Panc1 (cell line): ENCODE measurements around the gene MMP21.

Experiments used
- POLR2AphosphoS5 ChIP-seq: IDR thresholded peaks from 2 replicates; pipeline ENCODE4 v1.6.1; 2012; ENCODE audit warnings: mild to moderate bottlenecking, low read depth, low read length, moderate library complexity
- REST ChIP-seq, 2 experiments: IDR thresholded peaks; 2 replicates each; pipeline ENCODE4 v1.6.1; 2011 to 2012; ENCODE audit warnings: low read depth in 2 of 2, control low read depth in 1 of 2, low read length in 1 of 2, mild to moderate bottlenecking in 1 of 2, moderate library complexity in 1 of 2; ENCODE audit not compliant: insufficient read depth in 1 of 2
- SIN3A ChIP-seq: IDR thresholded peaks from 2 replicates; pipeline ENCODE4 v1.6.1; 2012; ENCODE audit warnings: low read depth, mild to moderate bottlenecking, low read length, moderate library complexity, borderline replicate concordance; ENCODE audit not compliant: insufficient read depth
- TF ChIP-seq, protein P1 (sequence below): fragments of 450-650 bp; IDR thresholded peaks from 2 replicates; pipeline ENCODE4 v1.5.1; 2017; ENCODE audit warnings: mild to moderate bottlenecking

GRCh38 chr10:125734823-125735222 lies 40.8 kb downstream of the MMP21 start:
- TF ChIP-seq, protein P1, sequence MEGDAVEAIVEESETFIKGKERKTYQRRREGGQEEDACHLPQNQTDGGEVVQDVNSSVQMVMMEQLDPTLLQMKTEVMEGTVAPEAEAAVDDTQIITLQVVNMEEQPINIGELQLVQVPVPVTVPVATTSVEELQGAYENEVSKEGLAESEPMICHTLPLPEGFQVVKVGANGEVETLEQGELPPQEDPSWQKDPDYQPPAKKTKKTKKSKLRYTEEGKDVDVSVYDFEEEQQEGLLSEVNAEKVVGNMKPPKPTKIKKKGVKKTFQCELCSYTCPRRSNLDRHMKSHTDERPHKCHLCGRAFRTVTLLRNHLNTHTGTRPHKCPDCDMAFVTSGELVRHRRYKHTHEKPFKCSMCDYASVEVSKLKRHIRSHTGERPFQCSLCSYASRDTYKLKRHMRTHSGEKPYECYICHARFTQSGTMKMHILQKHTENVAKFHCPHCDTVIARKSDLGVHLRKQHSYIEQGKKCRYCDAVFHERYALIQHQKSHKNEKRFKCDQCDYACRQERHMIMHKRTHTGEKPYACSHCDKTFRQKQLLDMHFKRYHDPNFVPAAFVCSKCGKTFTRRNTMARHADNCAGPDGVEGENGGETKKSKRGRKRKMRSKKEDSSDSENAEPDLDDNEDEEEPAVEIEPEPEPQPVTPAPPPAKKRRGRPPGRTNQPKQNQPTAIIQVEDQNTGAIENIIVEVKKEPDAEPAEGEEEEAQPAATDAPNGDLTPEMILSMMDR: peak; percentile 6; the same call in 1 of the 2 replicates
- TF ChIP-seq REST (IDR thresholded peaks at IDR 0.05; ENCODE audit: insufficient read depth in 1 of 2, low read depth in 2 of 2, low read length in 1 of 2): no peak
- TF ChIP-seq POLR2AphosphoS5: no peak
- TF ChIP-seq SIN3A: no peak
